Measurements from ENCODE around the gene C4orf50. TPM values are rescaled to one million over a fixed set of nuclear protein-coding genes. Genes with fewer than 3 reads are reported as not detected.

Gene C4orf50
- total and polyA plus RNA-seq, 10 of the 15 experiments (the other 5 are each of a cell fraction or from before 2014, with no cell fraction given): 0.04 to 0.09 (median 0.05) TPM; not detected in 3

- Histone ChIP-seq H4K20me1 (ENCODE audit: control insufficient read depth, insufficient read depth) (no peaks in the 10 kb centered on the region), H3K27ac (ENCODE audit: control insufficient read depth, insufficient read depth) (no peak overlapping the region), H2AFZ (ENCODE audit: control insufficient read depth, low read depth, low read length) (no peak overlapping the region), H3K9ac (ENCODE audit: control insufficient read depth, insufficient read depth, low read length) (no peak overlapping the region), H3K79me2 (ENCODE audit: control insufficient read depth, insufficient read depth, low read length) (no peaks in the 10 kb centered on the region), H3K27me3 (replicated peaks in 1 of 2; ENCODE audit: control insufficient read depth in 2 of 2, insufficient read depth in 2 of 2, low read length in 1 of 2) (no peaks in the 10 kb centered on the region; a peak in 1 of 4 replicates), H3K4me1 (ENCODE audit: control insufficient read depth, insufficient read depth, low read length) (peaks cover 2% of the 10 kb centered on the region), H3K9me3 (replicated peaks; ENCODE audit: control insufficient read depth, insufficient read depth, low read length) (no peaks in the 10 kb centered on the region), H3K4me2 (ENCODE audit: control insufficient read depth, insufficient read depth) (no peak overlapping the region), H3K4me3 (no peak overlapping the region), H3K36me3 (ENCODE audit: control insufficient read depth in 2 of 2, insufficient read depth in 2 of 2, low read length in 1 of 2) (no peaks in the 10 kb centered on the region)
- 45% methylated on average over 15 of the region's 15 CpGs for WGBS (ENCODE audit: insufficient coverage, insufficient replicate concordance, low lambda C conversion rate, missing lambda C conversion rate)
- FAIRE-seq (no peak), DNase-seq (ENCODE audit: low read depth, low spot score) (no peak), ATAC-seq (no peak)
- SMC1A ChIA-PET (ENCODE audit: uncharacterized antibody, unreplicated experiment): no interaction called here
- no TSS peak for BruUV-seq (replicated peaks)
- RAD21 ChIA-PET (ENCODE audit: unreplicated experiment): no interaction called here
- CTCF ChIA-PET: no interaction called here
- intact Hi-C loops (cut with micrococcal nuclease; ENCODE audit: unreplicated experiment): no loop called here
- no peak for TF ChIP-seq SMARCA5 (IDR thresholded peaks at IDR 0.05)
- TF ChIP-seq MYC (IDR thresholded peaks at IDR 0.05; ENCODE audit: insufficient read depth, insufficient read length, insufficient replicate concordance, low read length, severe bottlenecking): no peak
- TF ChIP-seq MTA3 (IDR thresholded peaks at IDR 0.05; ENCODE audit: borderline replicate concordance, low read length): no peak
- TF ChIP-seq CBX5 (IDR thresholded peaks at IDR 0.05; ENCODE audit: low read depth): no peak
- no peak for TF ChIP-seq HSF1 (IDR thresholded peaks at IDR 0.05; ENCODE audit: low read depth, low read length)
- no peak for TF ChIP-seq EGR1 (IDR thresholded peaks at IDR 0.05; ENCODE audit: borderline replicate concordance in 1 of 2, low read depth in 2 of 2, low read length in 2 of 2)
- TF ChIP-seq ZZZ3 (IDR thresholded peaks at IDR 0.05; ENCODE audit: control insufficient read depth, insufficient read length, low read depth): no peak
- no peak for TF ChIP-seq PRDM15 (CRISPR knock-in tag; IDR thresholded peaks at IDR 0.05)
- no peak for TF ChIP-seq CREB1 (IDR thresholded peaks at IDR 0.05; ENCODE audit: low read depth)
- TF ChIP-seq MEF2B (IDR thresholded peaks at IDR 0.05; ENCODE audit: partially characterized antibody, poor library complexity, severe bottlenecking): no peak
- TF ChIP-seq PAX5 (IDR thresholded peaks at IDR 0.05; ENCODE audit: borderline replicate concordance, low read depth, low read length): no peak
- no peak for TF ChIP-seq ZNF384 (IDR thresholded peaks at IDR 0.05; ENCODE audit: borderline replicate concordance, low read depth, low read length)
- no peak for TF ChIP-seq POLR2A (IDR thresholded peaks at IDR 0.05; ENCODE audit: low read depth, low read length)
- no peak for TF ChIP-seq NFYB (IDR thresholded peaks at IDR 0.05; ENCODE audit: insufficient read depth, low read depth, low read length)
- no peak for TF ChIP-seq ESRRA (IDR thresholded peaks at IDR 0.05; ENCODE audit: low read length)
- no peak for TF ChIP-seq E4F1 (IDR thresholded peaks at IDR 0.05; ENCODE audit: borderline replicate concordance, partially characterized antibody)
- POLR2A ChIA-PET: no interaction called here
- in situ Hi-C loops (cut with MboI): no loop called here
These were observed 29.0 kb upstream of the C4orf50 start for GRCh38 chr4:6047130-6047673.

All from GM12878 (cell line).